HepG2 (cell line): ENCODE data around the gene POP7. TPM values are rescaled to one million over a fixed set of nuclear protein-coding genes. Genes with fewer than 3 reads are reported as not detected.

Source experiments
- ARID5B ChIP-seq: IDR thresholded peaks from 2 replicates; pipeline ENCODE4 v1.4.0; 2020; ENCODE audit warnings: mild to moderate bottlenecking, missing genetic modification reagents
- CENPT ChIP-seq: sonication (generic); formaldehyde crosslinking; IDR thresholded peaks from 2 replicates; pipeline ENCODE4 v1.8.0; 2022; ENCODE audit warnings: low read depth, mild to moderate bottlenecking, moderate library complexity, missing genetic modification reagents
- GABPB1 ChIP-seq: IDR thresholded peaks from 2 replicates; pipeline ENCODE4 v1.6.1; 2016; ENCODE audit warnings: mild to moderate bottlenecking, missing genetic modification reagents, moderate library complexity, missing compliant biosample characterization
- MYPOP ChIP-seq: sonication (generic); formaldehyde crosslinking; IDR thresholded peaks from 2 replicates; pipeline ENCODE4 v1.8.1; 2023; ENCODE audit warnings: mild to moderate bottlenecking, moderate library complexity, missing genetic modification reagents
- NFKBIZ ChIP-seq: IDR thresholded peaks from 2 replicates; pipeline ENCODE4 v1.6.1; 2018; ENCODE audit warnings: missing genetic modification reagents, missing compliant biosample characterization
- SP4 ChIP-seq: sonication (generic); formaldehyde crosslinking; IDR thresholded peaks from 2 replicates; pipeline ENCODE4 v1.8.1; 2023; ENCODE audit warnings: mild to moderate bottlenecking, missing genetic modification reagents
- STAT6 ChIP-seq: sonication (generic); formaldehyde crosslinking; IDR thresholded peaks from 2 replicates; pipeline ENCODE4 v1.4.0; 2020; ENCODE audit warnings: missing genetic modification reagents, mild to moderate bottlenecking, borderline replicate concordance
- YEATS4 ChIP-seq: sonication (generic); formaldehyde crosslinking; IDR thresholded peaks from 2 replicates; pipeline ENCODE4 v1.4.0; 2020; ENCODE audit warnings: missing genetic modification reagents, borderline replicate concordance
- ZBTB7A ChIP-seq: sonication (generic); formaldehyde crosslinking; IDR thresholded peaks from 2 replicates; pipeline ENCODE4 v1.8.0; 2022; ENCODE audit warnings: mild to moderate bottlenecking, missing genetic modification reagents
- ZNF136 ChIP-seq: sonication (generic); formaldehyde crosslinking; IDR thresholded peaks from 2 replicates; pipeline ENCODE4 v1.8.1; 2022; ENCODE audit warnings: low read depth, mild to moderate bottlenecking, moderate library complexity, missing genetic modification reagents
- ZNF24 ChIP-seq: fragments of 450-650 bp; IDR thresholded peaks from 2 replicates; pipeline ENCODE4 v1.6.1; 2017; ENCODE audit warnings: antibody characterized with exemption, mild to moderate bottlenecking
- ZNF260 ChIP-seq: sonication (generic); formaldehyde crosslinking; IDR thresholded peaks from 2 replicates; pipeline ENCODE4 v1.4.0; 2020; ENCODE audit warnings: missing genetic modification reagents, low read depth, mild to moderate bottlenecking, borderline replicate concordance
- ZNF746 ChIP-seq: sonication (generic); formaldehyde crosslinking; IDR thresholded peaks from 2 replicates; pipeline ENCODE4 v1.8.0; 2022; ENCODE audit warnings: mild to moderate bottlenecking, missing genetic modification reagents
- ZNF766 ChIP-seq: sonication (generic); formaldehyde crosslinking; IDR thresholded peaks from 2 replicates; pipeline ENCODE4 v1.5.0; 2020; ENCODE audit warnings: missing genetic modification reagents, borderline replicate concordance
- ZNF776 ChIP-seq: sonication (generic); formaldehyde crosslinking; IDR thresholded peaks from 2 replicates; pipeline ENCODE4 v1.4.0; 2020; ENCODE audit warnings: mild to moderate bottlenecking, missing genetic modification reagents
- polyA plus RNA-seq, 8 experiments: library from polyadenylated mRNA; depleted of rRNA in 3 of 8; stranded (reverse) in 7 of 8; unstranded in 1 of 8; fragments of >200 nt; fragmentation: Illumina TruSeq in 4 of 8; extraction: Trizol in 4 of 8; gene quantifications; 2 replicates each; pipeline versions ENCODE4 v1.2.1 to v1.2.3, GENCODE V29; 2011 to 2016; ENCODE audit warnings: low read depth in 4 of 8, missing spikeins in 1 of 8, mixed read lengths in 1 of 8; ENCODE audit not compliant: insufficient read depth in 1 of 8
- total RNA-seq, 5 experiments: library from RNA; depleted of rRNA; stranded (reverse); fragments of >200 nt; fragmentation: Illumina TruSeq; extraction: Trizol; gene quantifications; 2 replicates each; pipeline ENCODE4 v1.2.3, GENCODE V29; 2016; ENCODE audit warnings: low read depth in 1 of 5

Gene POP7
- total and polyA plus RNA-seq, 2 of the 13 experiments (the other 11 are each of a cell fraction or from before 2014, with no cell fraction given): 63.9 to 91.1 TPM

- TF ChIP-seq STAT6 (CRISPR knock-in tag) (no peak), ZNF746 (CRISPR knock-in tag) (peak; percentile 44; the same call in 1 of the 2 replicates), ARID5B (CRISPR knock-in tag) (peak; percentile 23; the same call in 1 of the 2 replicates), ZNF24 (no peak; the same call in 1 of the 2 replicates), GABPB1 (CRISPR knock-in tag) (peak; percentile 78), MYPOP (CRISPR knock-in tag) (peak; percentile 60; the same call in 1 of the 2 replicates), YEATS4 (CRISPR knock-in tag) (peak; percentile 78; the same call in 1 of the 2 replicates), ZNF776 (no peak), ZNF260 (CRISPR knock-in tag) (no peak), ZNF136 (CRISPR knock-in tag) (no peak), SP4 (peak; percentile 94), ZNF766 (CRISPR knock-in tag) (no peak), ZBTB7A (no peak), NFKBIZ (peak; percentile 54), CENPT (CRISPR knock-in tag) (no peak)
Measured at GRCh38 chr7:100673302-100673941, 32.5 kb upstream of the POP7 start, which contains the start of gene GNB2 (continued).
